DND-41 (cell line): ENCODE measurements around the gene NKTR.

Experiments used
- ATAC-seq: fragments of 200-7000 bp; cut with Tn5 transposase; 3 replicates; pipeline ENCODE4 v1.9.1; 2021; ENCODE audit warnings: low read depth; ENCODE audit not compliant: insufficient read depth
- DNase-seq: peaks from one replicate; pipeline ENCODE4 v3.0.0-alpha.2; 2020
- H2AFZ ChIP-seq: 2 replicates; pipeline ENCODE4 v1.6.0; 2012; ENCODE audit warnings: low read depth, low read length
- H3K27ac ChIP-seq: 2 replicates; pipeline ENCODE4 v1.5.1; 2012; ENCODE audit warnings: low read length, inconsistent platforms
- H3K27me3 ChIP-seq: fragments of 200-600 bp; sonication (generic); 2 replicates; pipeline ENCODE4 v1.6.0; 2012; ENCODE audit warnings: low read length, mild to moderate bottlenecking, inconsistent platforms; ENCODE audit not compliant: insufficient read depth, poor library complexity
- H3K36me3 ChIP-seq: 2 replicates; pipeline ENCODE4 v1.5.1; 2012; ENCODE audit warnings: low read length, inconsistent platforms; ENCODE audit not compliant: insufficient read depth
- H3K4me1 ChIP-seq: 2 replicates; pipeline ENCODE4 v1.5.1; 2012; ENCODE audit warnings: mild to moderate bottlenecking, low read length; ENCODE audit not compliant: insufficient read depth
- H3K4me2 ChIP-seq: 2 replicates; pipeline ENCODE4 v1.6.0; 2012; ENCODE audit warnings: mild to moderate bottlenecking, moderate library complexity, low read length, inconsistent platforms; ENCODE audit not compliant: insufficient read depth
- H3K4me3 ChIP-seq, 2 experiments: fragments of 200-600 bp in 1 of 2; shearing (Covaris generic) in 1 of 2; 2 replicates each; pipeline ENCODE4 v1.5.1; 2012 to 2016; ENCODE audit warnings: inconsistent platforms in 2 of 2, low read length in 2 of 2, mild to moderate bottlenecking in 2 of 2, low read depth in 1 of 2, moderate library complexity in 1 of 2
- H3K79me2 ChIP-seq: 2 replicates; pipeline ENCODE4 v1.6.0; 2012; ENCODE audit warnings: low read length, inconsistent platforms; ENCODE audit not compliant: insufficient read depth
- H3K9ac ChIP-seq: 2 replicates; pipeline ENCODE4 v1.6.0; 2012; ENCODE audit warnings: low read depth, mild to moderate bottlenecking, inconsistent platforms, low read length, moderate library complexity
- H3K9me3 ChIP-seq: 2 replicates; pipeline ENCODE4 v1.5.1; 2012; ENCODE audit warnings: low read length, moderate library complexity, mild to moderate bottlenecking, inconsistent platforms; ENCODE audit not compliant: insufficient read depth, severe bottlenecking
- H4K20me1 ChIP-seq: 2 replicates; pipeline ENCODE4 v1.6.0; 2012; ENCODE audit warnings: low read length; ENCODE audit not compliant: insufficient read depth
- CTCF ChIP-seq: IDR thresholded peaks from 2 replicates; pipeline ENCODE4 v1.5.1; 2012; ENCODE audit warnings: borderline replicate concordance, low read length, moderate library complexity, mild to moderate bottlenecking; ENCODE audit not compliant: poor library complexity, severe bottlenecking; ENCODE audit errors: extremely low read depth
- EZH2 ChIP-seq: IDR thresholded peaks from 3 replicates; pipeline ENCODE4 v1.6.1; 2012; ENCODE audit warnings: borderline replicate concordance, low read depth, mild to moderate bottlenecking, moderate library complexity, low read length, inconsistent platforms; ENCODE audit not compliant: severe bottlenecking

Gene NKTR

GRCh38 chr3:42697289-42698051 is 97.0 kb downstream of the NKTR start:
- Histone ChIP-seq H3K9me3 (no peaks in the 10 kb centered on the region), H4K20me1 (peaks cover 11% of the 10 kb centered on the region), H3K36me3 (no peaks in the 10 kb centered on the region), H3K27me3 (no peaks in the 10 kb centered on the region), H3K4me2 (no peak overlapping the region), H3K27ac (no peak overlapping the region), H3K9ac (no peak overlapping the region), H3K4me1 (no peaks in the 10 kb centered on the region), H2AFZ (no peak overlapping the region), H3K4me3 (no peak overlapping the region), H3K79me2 (no peaks in the 10 kb centered on the region)
- ATAC-seq (no peak), DNase-seq (no peak)
- no peak for TF ChIP-seq CTCF
- TF ChIP-seq EZH2: no peak
